DND-41 (cell line): ENCODE results near the gene AUTS2.

Experiments
- CTCF ChIP-seq: IDR thresholded peaks from 2 replicates; pipeline ENCODE4 v1.5.1; 2012; ENCODE audit warnings: borderline replicate concordance, low read length, moderate library complexity, mild to moderate bottlenecking; ENCODE audit not compliant: poor library complexity, severe bottlenecking; ENCODE audit errors: extremely low read depth
- EZH2 ChIP-seq: IDR thresholded peaks from 3 replicates; pipeline ENCODE4 v1.6.1; 2012; ENCODE audit warnings: borderline replicate concordance, low read depth, mild to moderate bottlenecking, moderate library complexity, low read length, inconsistent platforms; ENCODE audit not compliant: severe bottlenecking

- TF ChIP-seq EZH2 (no peak), CTCF (no peak)
These were observed 434.4 kb downstream of the AUTS2 start for GRCh38 chr7:70032649-70033048.
